Aorta (tissue), 5 donors: ENCODE data around the gene ENTPD2. TPM values are rescaled to one million over a fixed set of nuclear protein-coding genes. Genes with fewer than 3 reads are reported as not detected.
A peak's percentile ranks its signal among the peaks of the same experiment; 100 is the strongest.

Experiments
- ATAC-seq: fragments of 200-7000 bp; cut with Tn5 transposase; one replicate; pipeline ENCODE4 v1.9.1; 2022; ENCODE audit warnings: moderate library complexity; ENCODE audit not compliant: low FRiP score
- DNase-seq, 2 donors: peaks; one replicate each; pipeline ENCODE4 v3.0.0-alpha.2; 2020
- H3K27ac ChIP-seq, 2 donors: one replicate each; pipeline ENCODE4 v1.5.1; 2013; ENCODE audit warnings: low read length in 2 of 2, mild to moderate bottlenecking in 2 of 2, moderate library complexity in 2 of 2, control low read depth in 1 of 2, inconsistent platforms in 1 of 2, low read depth in 1 of 2
- H3K27me3 ChIP-seq, 2 donors: one replicate each; pipeline ENCODE4 v1.6.1; 2013; ENCODE audit warnings: control low read depth in 1 of 2, low read length in 1 of 2, mild to moderate bottlenecking in 1 of 2, moderate library complexity in 1 of 2; ENCODE audit not compliant: insufficient read depth in 2 of 2, control insufficient read depth in 1 of 2
- H3K36me3 ChIP-seq, 2 donors: one replicate each; pipeline ENCODE4 v1.6.1; 2013; ENCODE audit warnings: control low read depth in 1 of 2, low read length in 1 of 2, mild to moderate bottlenecking in 1 of 2; ENCODE audit not compliant: insufficient read depth in 2 of 2, control insufficient read depth in 1 of 2
- H3K4me1 ChIP-seq, 2 donors: one replicate each; pipeline ENCODE4 v1.6.1; 2013; ENCODE audit warnings: low read length in 2 of 2, control low read depth in 1 of 2, mild to moderate bottlenecking in 1 of 2, moderate library complexity in 1 of 2; ENCODE audit not compliant: insufficient read depth in 2 of 2, control insufficient read depth in 1 of 2
- H3K4me3 ChIP-seq, 2 donors: one replicate each; pipeline ENCODE4 v1.5.1; 2013; ENCODE audit warnings: low read length in 2 of 2, control low read depth in 1 of 2, mild to moderate bottlenecking in 1 of 2
- H3K9me3 ChIP-seq: one replicate; pipeline ENCODE4 v1.6.1; 2013; ENCODE audit warnings: mild to moderate bottlenecking, low read length; ENCODE audit not compliant: control insufficient read depth
- WGBS, 2 donors: extraction: QIAGEN DNeasy Blood & Tissue Kit; methylation state at CpG; one replicate each; pipeline ENCODE4 v1.1.7; 2013; 5-methylcytosine and 5-hydroxymethylcytosine counted together
- intact Hi-C, 2 donors: fragments of 100-400 bp; cut with DNase I; formaldehyde crosslinking; loops; one replicate each; pipeline versions ENCODE4 v1.14.2 to v1.15.0; 2022
- polyA plus RNA-seq, 2 donors: library from polyadenylated mRNA; stranded (reverse); fragments of 200-250 nt; gene quantifications; one replicate each; pipeline ENCODE4 v1.2.3, GENCODE V29; 2013
- total RNA-seq, 2 donors: library from RNA; stranded (reverse); fragmentation: NEBNext Ultra II Directional; extraction: Animal tissue kit (Norgen Biotek cat#: 25700); gene quantifications; one replicate each; pipeline ENCODE4 v1.2.1, GENCODE V29; 2021
- donor health status: healthy with polysubstance abuse.
- donor health status: Bipolar disorder and iron deficiency.
- donor health status: DM: no; HTN: no; CAD: no.
- donor health status: DM: no; HTN: no; CAD: no.
- donor health status: DM: yes; HTN: yes; CAD: no.

ENTPD2 gene
- total and polyA plus RNA-seq, 4 donors = 0.16 to 1.7 TPM; not detected in 2

GRCh38 chr9:137025517-137025966, 28.3 kb downstream of the ENTPD2 start:
- ATAC-seq = no peak
- Histone ChIP-seq H3K27ac (no peak overlapping the region), H3K9me3 (no peaks in the 10 kb centered on the region), H3K4me3 (no peak overlapping the region), H3K4me1 (no peaks in the 10 kb centered on the region), H3K27me3 (no peaks in the 10 kb centered on the region), H3K36me3 (no peaks in the 10 kb centered on the region)
- intact Hi-C loops = no loop called here
- WGBS, 2 donors = 85 to 88% methylated on average over 14 to 21 of the region's 21 CpGs
- no peak for DNase-seq

GRCh38 chr9:137023583-137023991, 30.3 kb downstream of the ENTPD2 start:
- Histone ChIP-seq H3K9me3 (no peaks in the 10 kb centered on the region), H3K27ac (no peak overlapping the region), H3K36me3 (no peaks in the 10 kb centered on the region), H3K4me1 (no peaks in the 10 kb centered on the region), H3K27me3 (no peaks in the 10 kb centered on the region), H3K4me3 (no peak overlapping the region)
- 79 to 85% methylated on average over 14 to 15 of the region's 15 CpGs for WGBS, 2 donors
- intact Hi-C loops = no loop called here
- no peak for ATAC-seq
- DNase-seq = no peak

- WGBS, 2 donors = 81 to 92% methylated on average over 7 of the region's 7 CpGs
Measured at GRCh38 chr9:137023157-137023556, 30.7 kb downstream of the ENTPD2 start.

GRCh38 chr9:137022662-137023008, 31.2 kb downstream of the ENTPD2 start:
- intact Hi-C loops = no loop called here
- Histone ChIP-seq H3K4me1 (no peaks in the 10 kb centered on the region), H3K27ac (no peak overlapping the region), H3K4me3 (no peak overlapping the region), H3K27me3 (no peaks in the 10 kb centered on the region), H3K9me3 (no peaks in the 10 kb centered on the region), H3K36me3 (no peaks in the 10 kb centered on the region)
- no peak for ATAC-seq
- 93 to 94% methylated on average over 22 to 23 of the region's 23 CpGs for WGBS, 2 donors
- DNase-seq = no peak

More at GRCh38 chr9:137023157-137023556, 30.7 kb downstream of the ENTPD2 start:
- DNase-seq (no peak), ATAC-seq (no peak)
- Histone ChIP-seq H3K27me3 (no peaks in the 10 kb centered on the region), H3K4me1 (no peaks in the 10 kb centered on the region), H3K4me3 (no peak overlapping the region), H3K36me3 (no peaks in the 10 kb centered on the region), H3K9me3 (no peaks in the 10 kb centered on the region), H3K27ac (no peak overlapping the region)
- intact Hi-C loops = no loop called here

GRCh38 chr9:137021979-137022661, 31.7 kb downstream of the ENTPD2 start:
- intact Hi-C loops = no loop called here
- DNase-seq = peak in 1 of 2 donors; percentile 87
- Histone ChIP-seq H3K27ac (no peak overlapping the region), H3K27me3 (no peaks in the 10 kb centered on the region), H3K4me3 (no peak overlapping the region), H3K4me1 (no peaks in the 10 kb centered on the region), H3K9me3 (no peaks in the 10 kb centered on the region), H3K36me3 (no peaks in the 10 kb centered on the region)
- WGBS, 2 donors = 60 to 62% methylated on average over 27 to 30 of the region's 30 CpGs
- no peak for ATAC-seq

- ATAC-seq (no peak), DNase-seq (no peak)
- WGBS, 2 donors = 87 to 89% methylated on average over 6 of the region's 6 CpGs
- intact Hi-C loops = no loop called here
- H3K27me3 ChIP-seq = no peaks in the 10 kb centered on the region
- no peaks in the 10 kb centered on the region for H3K36me3 ChIP-seq
- no peak overlapping the region for H3K27ac ChIP-seq
- H3K4me3 ChIP-seq = no peak overlapping the region
- H3K9me3 ChIP-seq = no peaks in the 10 kb centered on the region
- no peaks in the 10 kb centered on the region for H3K4me1 ChIP-seq
Measured at GRCh38 chr9:137021568-137021978, 32.3 kb downstream of the ENTPD2 start.

GRCh38 chr9:137020771-137021567, 32.9 kb downstream of the ENTPD2 start:
- Histone ChIP-seq H3K4me1 (no peaks in the 10 kb centered on the region), H3K9me3 (no peaks in the 10 kb centered on the region), H3K36me3 (no peaks in the 10 kb centered on the region), H3K4me3 (no peak overlapping the region), H3K27me3 (no peaks in the 10 kb centered on the region), H3K27ac (no peak overlapping the region)
- no peak for ATAC-seq
- 94 to 96% methylated on average over 28 to 32 of the region's 32 CpGs for WGBS, 2 donors
- intact Hi-C loops = no loop called here
- DNase-seq = no peak

- DNase-seq = no peak
- no peaks in the 10 kb centered on the region for H3K36me3 ChIP-seq
- intact Hi-C loops = no loop called here
- no peaks in the 10 kb centered on the region for H3K27me3 ChIP-seq
- 92 to 93% methylated on average over 33 to 34 of the region's 34 CpGs for WGBS, 2 donors
- H3K9me3 ChIP-seq = no peaks in the 10 kb centered on the region
- H3K4me3 ChIP-seq = no peak overlapping the region
- ATAC-seq = no peak
- H3K4me1 ChIP-seq = no peaks in the 10 kb centered on the region
- no peak overlapping the region for H3K27ac ChIP-seq
Measured at GRCh38 chr9:137019891-137020683, 33.8 kb downstream of the ENTPD2 start.
